NCI-H748 treated with DMSO at 0.1 percent for 48 hours (cell line): ENCODE measurements around the gene GPC5.

Source experiments
- DNase-seq: peaks from one replicate; lab custom pipeline; 2025; lab: John Stamatoyannopoulos, UW

GPC5 gene

DNA sequence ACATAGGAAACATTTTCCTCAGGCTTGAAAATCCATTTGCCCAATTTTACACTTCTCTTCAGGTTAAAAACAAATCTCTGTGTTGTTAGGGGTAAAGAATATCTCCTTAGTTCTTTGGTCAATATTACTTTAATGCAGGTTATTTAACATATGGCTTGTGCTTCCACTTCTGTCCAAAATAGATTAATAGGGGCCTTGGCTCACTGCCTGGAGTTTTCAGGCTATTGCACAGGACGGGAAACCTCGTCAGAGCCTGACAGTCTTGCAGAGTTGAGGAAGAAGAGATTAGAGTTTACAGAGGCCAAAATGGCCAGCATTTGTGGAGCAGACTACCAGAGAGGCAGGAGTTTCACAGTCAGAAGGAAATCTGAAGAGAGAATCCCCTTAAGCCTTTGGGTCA lies 964.3 kb downstream of the GPC5 start:
- no peak for DNase-seq

DNA sequence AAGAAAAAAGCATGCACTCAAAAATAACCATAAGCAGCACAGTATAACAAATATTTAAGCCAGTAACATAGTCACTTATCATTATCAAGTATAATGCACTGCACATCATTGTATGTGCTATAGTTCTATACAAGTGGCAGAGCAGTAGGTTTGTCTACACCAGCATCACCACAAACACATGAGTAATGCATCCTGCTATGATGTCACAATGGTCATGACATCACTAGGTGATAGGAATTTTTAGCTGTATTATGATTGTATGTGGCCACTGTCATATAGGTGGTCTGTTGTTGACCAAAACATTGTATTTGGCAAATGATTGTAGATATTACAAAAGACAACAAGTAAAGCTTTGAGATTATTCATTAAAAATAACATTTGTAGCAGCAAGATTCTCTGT lies 967.5 kb downstream of the GPC5 start:
- no peak for DNase-seq

DNA sequence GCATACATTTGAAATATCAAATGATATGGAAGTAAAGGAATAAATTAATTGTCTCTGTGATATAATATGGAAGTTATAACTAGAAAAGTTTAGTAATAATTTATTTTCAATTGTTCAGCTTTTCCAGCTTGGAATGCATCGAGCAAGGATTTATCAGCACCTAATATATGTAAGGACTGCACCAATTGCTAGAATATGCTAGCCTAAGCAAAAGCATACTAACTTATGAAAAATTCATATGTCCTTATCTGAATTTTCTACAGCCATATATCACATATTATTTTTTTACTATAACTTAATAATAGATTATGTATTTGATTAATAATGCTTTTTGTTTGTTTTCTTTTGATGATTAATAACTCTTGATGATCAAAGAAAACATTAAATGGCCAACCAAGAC lies 979.0 kb downstream of the GPC5 start:
- no peak for DNase-seq

- no peak for DNase-seq
Measured at GRCh38 chr13:92379371-92379770, 981.0 kb downstream of the GPC5 start.

- DNase-seq = no peak
Measured at GRCh38 chr13:92384410-92384809, 986.0 kb downstream of the GPC5 start.

DNA sequence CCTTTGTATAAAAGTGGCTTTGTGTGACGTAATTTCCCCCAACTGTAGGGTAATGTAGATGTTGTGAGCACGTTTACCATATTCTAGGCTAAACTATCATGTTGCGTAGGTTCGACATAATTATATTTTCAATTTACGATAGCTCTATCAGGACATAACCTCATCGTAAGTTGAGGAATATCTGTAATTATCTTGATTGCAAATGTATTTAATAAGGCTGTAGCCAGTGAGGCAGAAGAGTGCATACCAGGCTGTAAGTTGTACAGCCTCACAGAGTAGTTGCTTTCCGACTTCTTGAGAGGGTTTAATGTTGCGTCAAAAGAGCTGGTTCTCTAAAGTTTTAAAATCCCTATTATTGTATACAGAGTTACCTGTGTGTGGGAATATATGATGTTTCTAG lies 988.8 kb downstream of the GPC5 start:
- no peak for DNase-seq

DNA sequence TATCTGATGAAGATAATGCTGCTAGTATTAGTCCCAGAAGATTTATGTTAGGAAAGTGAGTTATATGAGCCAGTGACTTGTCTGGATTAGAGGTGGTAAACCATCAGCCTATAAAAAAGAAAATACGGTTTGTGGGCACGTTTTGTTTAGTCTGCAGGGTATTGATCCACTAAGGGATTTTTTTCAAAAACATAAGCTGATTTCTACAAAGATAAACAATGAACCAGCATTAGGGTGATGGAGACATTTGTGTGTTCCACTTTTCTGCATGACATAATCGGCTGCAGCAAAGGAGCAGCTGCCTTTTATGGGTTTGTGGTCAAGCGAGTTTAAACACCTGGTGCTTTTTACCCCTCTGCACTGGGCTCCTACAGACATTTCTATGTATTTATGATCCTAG lies 991.8 kb downstream of the GPC5 start:
- DNase-seq = peak; percentile 96

DNA sequence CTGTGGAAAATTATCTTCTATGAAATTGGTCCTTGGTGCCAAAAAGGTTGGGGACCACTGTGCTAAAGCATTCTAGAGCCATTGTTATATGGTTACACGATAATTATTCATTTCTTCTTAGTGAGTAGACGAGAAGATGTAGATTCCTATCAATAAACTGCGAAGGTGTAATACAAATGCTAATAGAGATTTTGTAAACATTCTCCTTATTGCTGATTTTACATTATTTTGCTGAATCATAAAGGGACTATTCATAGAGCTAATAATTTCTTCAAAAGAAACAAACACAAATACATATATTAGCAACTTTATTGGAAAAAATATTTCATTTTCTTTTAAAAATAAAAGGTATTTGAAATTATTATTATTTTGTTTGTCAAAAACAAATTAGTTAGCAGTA lies 1005.2 kb downstream of the GPC5 start:
- DNase-seq = no peak

GRCh38 chr13:92407858-92408257 lies 1009.4 kb downstream of the GPC5 start:
- no peak for DNase-seq

- DNase-seq = no peak
Measured at GRCh38 chr13:92412481-92412880, 1014.1 kb downstream of the GPC5 start.

GRCh38 chr13:92412996-92413395 lies 1014.6 kb downstream of the GPC5 start:
- DNase-seq = no peak

- no peak for DNase-seq
Measured at GRCh38 chr13:92413452-92413851, 1015.0 kb downstream of the GPC5 start.

DNA sequence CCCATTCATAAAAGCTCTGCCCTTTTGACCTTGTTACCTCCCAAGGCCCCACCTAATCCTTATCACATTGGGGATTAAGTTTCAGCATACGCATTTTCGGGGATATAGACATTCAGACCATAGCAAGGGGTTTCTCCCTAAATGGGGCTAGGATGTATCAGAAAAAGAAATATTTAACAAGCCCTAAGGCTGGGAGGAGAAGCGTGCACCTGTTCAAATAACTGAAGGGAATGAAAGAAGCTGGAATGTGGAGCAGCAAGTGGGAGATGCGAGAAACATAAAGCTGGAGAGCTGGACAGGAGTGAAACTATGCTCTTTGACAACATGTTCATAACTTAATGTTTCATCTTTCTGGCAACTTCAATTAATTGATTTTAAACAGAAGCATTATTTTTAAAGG lies 1016.4 kb downstream of the GPC5 start:
- no peak for DNase-seq

- DNase-seq = no peak
Measured at GRCh38 chr13:92415781-92416180, 1017.4 kb downstream of the GPC5 start.

DNA sequence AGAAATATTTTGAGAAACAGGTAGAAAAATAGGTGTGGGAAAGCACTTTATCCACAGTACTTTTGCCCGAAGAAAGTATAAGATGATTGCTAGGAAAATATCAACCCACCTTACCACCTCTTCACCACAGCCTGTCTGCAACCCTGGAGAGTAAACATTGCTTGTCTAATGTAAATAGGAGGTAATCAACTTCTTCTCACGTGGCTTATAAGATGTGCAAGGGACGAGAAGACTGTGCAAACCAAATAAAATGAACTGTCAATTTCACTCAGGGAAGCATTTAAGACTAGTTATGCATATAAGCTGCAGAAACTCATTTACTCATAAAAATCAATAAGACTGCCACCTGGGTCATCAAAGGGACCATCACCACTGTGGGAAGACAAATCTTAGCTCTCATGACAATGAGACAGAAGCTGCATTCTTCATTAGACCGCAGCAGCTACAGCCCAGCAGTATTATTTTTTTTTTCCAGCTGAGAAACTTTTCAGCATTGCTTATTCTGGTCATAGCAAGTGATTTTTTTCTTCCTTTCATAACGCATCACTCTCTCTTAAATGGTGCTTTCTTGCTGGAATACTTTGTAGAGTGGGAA lies 1020.5 kb downstream of the GPC5 start:
- no peak for DNase-seq

- no peak for DNase-seq
Measured at GRCh38 chr13:92429231-92429630, 1030.8 kb downstream of the GPC5 start.

- DNase-seq = no peak
Measured at GRCh38 chr13:92433386-92433785, 1035.0 kb downstream of the GPC5 start.

- no peak for DNase-seq
Measured at GRCh38 chr13:92433963-92434362, 1035.5 kb downstream of the GPC5 start.

DNA sequence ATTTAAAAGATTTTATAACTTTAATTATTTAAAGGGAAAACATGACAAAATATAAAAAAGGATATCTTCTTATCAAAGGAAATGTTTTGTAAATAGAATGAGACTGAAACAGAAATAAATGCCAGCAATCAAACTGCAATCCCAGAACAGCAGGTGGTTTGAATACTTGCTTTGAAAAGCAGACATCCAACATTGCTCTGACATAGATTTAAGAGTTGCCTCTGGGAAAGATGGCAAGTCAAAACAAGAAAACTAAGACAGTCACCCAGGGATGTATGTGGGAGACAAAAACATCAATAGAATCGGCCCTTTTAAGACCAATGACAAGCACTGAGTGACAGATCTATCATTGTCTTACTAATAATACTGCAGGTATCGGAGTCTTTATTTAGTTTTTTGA lies 1038.5 kb downstream of the GPC5 start:
- no peak for DNase-seq

- no peak for DNase-seq
Measured at GRCh38 chr13:92444244-92444643, 1045.8 kb downstream of the GPC5 start.

- no peak for DNase-seq
Measured at GRCh38 chr13:92451060-92451459, 1052.6 kb downstream of the GPC5 start.

GRCh38 chr13:92452840-92453239 lies 1054.4 kb downstream of the GPC5 start:
- no peak for DNase-seq

- DNase-seq = no peak
Measured at GRCh38 chr13:92459306-92459705, 1060.9 kb downstream of the GPC5 start.

GRCh38 chr13:92460479-92460878 lies 1062.1 kb downstream of the GPC5 start:
- no peak for DNase-seq

GRCh38 chr13:92461402-92461801 lies 1063.0 kb downstream of the GPC5 start:
- no peak for DNase-seq
